Activated naive CD8-positive, alpha-beta T cell treated with anti-CD3 and anti-CD28 coated beads, Interleukin-2, amount 50 U/mL, for 24 hours (primary cell): ENCODE measurements around the gene EGLN1.
A peak's percentile ranks its signal among the peaks of the same experiment; 100 is the strongest.
"Not testable (repeated sequence)": the region's sequence is repeated elsewhere in the genome, so short reads cannot be mapped to it uniquely, and the experiment has no call there.

Source experiments
- ATAC-seq: fragments of 150-1000 bp; cut with Tn5 transposase; one replicate; pipeline ENCODE4 v1.10.0; 2021
- DNase-seq: peaks from one replicate; pipeline ENCODE4 v3.0.0; 2021
- H3K27ac Mint-ChIP-seq: one replicate; pipeline ENCODE4 v1.8.0; 2021; ENCODE audit warnings: mild to moderate bottlenecking, mixed read lengths
- H3K27me3 Mint-ChIP-seq: one replicate; pipeline ENCODE4 v1.8.0; 2021; ENCODE audit warnings: mixed read lengths
- H3K36me3 Mint-ChIP-seq: one replicate; pipeline ENCODE4 v1.8.0; 2021; ENCODE audit warnings: low read depth, mixed read lengths
- H3K4me1 Mint-ChIP-seq: one replicate; pipeline ENCODE4 v1.8.0; 2021; ENCODE audit warnings: mixed read lengths
- H3K4me3 Mint-ChIP-seq: one replicate; pipeline ENCODE4 v1.8.0; 2021; ENCODE audit warnings: mild to moderate bottlenecking, moderate library complexity, mixed read lengths
- H3K9me3 Mint-ChIP-seq: one replicate; pipeline ENCODE4 v1.8.0; 2021; ENCODE audit warnings: mixed read lengths

Gene EGLN1

GRCh38 chr1:231431665-231432415 lies 9.8 kb upstream of the EGLN1 start:
- Mint-ChIP-seq H3K9me3 (no peaks in the 10 kb centered on the region), H3K27me3 (peaks cover 23% of the 10 kb centered on the region), H3K36me3 (no peaks in the 10 kb centered on the region), H3K4me1 (no peaks in the 10 kb centered on the region), H3K4me3 (no peak overlapping the region), H3K27ac (no peak overlapping the region)
- no peak for DNase-seq
- ATAC-seq = no peak

GRCh38 chr1:231430678-231431352 lies 8.7 kb upstream of the EGLN1 start:
- H3K4me1 Mint-ChIP-seq, ATAC-seq, DNase-seq, H3K27ac Mint-ChIP-seq, H3K9me3 Mint-ChIP-seq, H3K4me3 Mint-ChIP-seq, H3K36me3 Mint-ChIP-seq: not testable (repeated sequence)
- H3K27me3 Mint-ChIP-seq = peaks cover 20% of the 10 kb centered on the region

- Mint-ChIP-seq H3K27me3 (peaks cover 19% of the 10 kb centered on the region), H3K4me1 (no peaks in the 10 kb centered on the region), H3K27ac (no peak overlapping the region), H3K36me3 (no peaks in the 10 kb centered on the region), H3K9me3 (no peaks in the 10 kb centered on the region), H3K4me3 (no peak overlapping the region)
- DNase-seq = no peak
- ATAC-seq = no peak
These were observed 6.3 kb upstream of the EGLN1 start for GRCh38 chr1:231428377-231428776.

DNA sequence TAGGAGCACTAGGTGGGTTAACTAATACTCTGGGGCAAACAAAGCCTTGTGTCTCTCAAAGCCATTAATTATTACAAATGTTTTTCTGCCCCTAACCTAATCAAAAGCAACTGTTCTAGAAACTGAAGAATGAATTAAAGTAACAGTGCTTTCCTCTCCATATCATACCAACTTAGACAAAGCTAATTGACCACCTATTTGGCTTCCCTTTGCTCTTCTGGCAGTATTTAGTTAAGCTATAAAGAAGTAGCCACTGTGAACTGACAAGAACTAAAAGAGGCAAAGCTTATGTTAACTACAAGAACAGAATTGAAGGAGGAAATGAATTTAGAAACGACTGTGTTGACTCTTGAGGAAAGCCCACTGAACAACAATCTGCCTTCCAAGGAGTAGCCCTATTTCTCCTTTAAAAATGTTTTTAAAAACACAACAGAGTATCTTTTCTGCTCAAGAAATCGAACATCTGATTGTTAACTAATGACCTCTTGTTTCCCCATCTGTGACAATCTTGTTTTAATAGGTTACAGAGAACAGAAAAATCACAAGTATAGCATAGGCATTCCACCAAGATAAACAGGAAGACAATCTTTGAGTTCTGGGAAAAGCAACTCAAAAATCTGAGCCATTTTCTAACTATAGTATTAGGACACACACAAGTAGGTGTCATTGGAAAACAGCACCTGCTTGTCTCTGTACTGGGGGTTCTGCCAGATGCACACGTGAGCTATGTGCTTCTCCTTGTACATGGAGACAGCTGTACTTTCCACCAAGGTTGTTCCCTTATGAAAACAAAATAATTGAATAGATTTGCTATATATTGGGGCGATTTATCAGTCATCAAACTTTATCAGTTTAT lies 3.1 kb upstream of the EGLN1 start:
- Mint-ChIP-seq H3K27me3 (peaks cover 13% of the 10 kb centered on the region), H3K27ac (no peak overlapping the region), H3K36me3 (no peaks in the 10 kb centered on the region), H3K4me3 (no peak overlapping the region), H3K4me1 (peaks cover 11% of the 10 kb centered on the region), H3K9me3 (no peaks in the 10 kb centered on the region)
- no peak for ATAC-seq
- DNase-seq = no peak

- Mint-ChIP-seq H3K27ac (no peak overlapping the region), H3K27me3 (peaks cover 11% of the 10 kb centered on the region), H3K4me3 (no peak overlapping the region), H3K9me3 (no peaks in the 10 kb centered on the region), H3K4me1 (peaks cover 27% of the 10 kb centered on the region), H3K36me3 (peaks cover 12% of the 10 kb centered on the region)
- no peak for ATAC-seq
- no peak for DNase-seq
These were observed 1.6 kb upstream of the EGLN1 start for GRCh38 chr1:231423648-231424047.

DNA sequence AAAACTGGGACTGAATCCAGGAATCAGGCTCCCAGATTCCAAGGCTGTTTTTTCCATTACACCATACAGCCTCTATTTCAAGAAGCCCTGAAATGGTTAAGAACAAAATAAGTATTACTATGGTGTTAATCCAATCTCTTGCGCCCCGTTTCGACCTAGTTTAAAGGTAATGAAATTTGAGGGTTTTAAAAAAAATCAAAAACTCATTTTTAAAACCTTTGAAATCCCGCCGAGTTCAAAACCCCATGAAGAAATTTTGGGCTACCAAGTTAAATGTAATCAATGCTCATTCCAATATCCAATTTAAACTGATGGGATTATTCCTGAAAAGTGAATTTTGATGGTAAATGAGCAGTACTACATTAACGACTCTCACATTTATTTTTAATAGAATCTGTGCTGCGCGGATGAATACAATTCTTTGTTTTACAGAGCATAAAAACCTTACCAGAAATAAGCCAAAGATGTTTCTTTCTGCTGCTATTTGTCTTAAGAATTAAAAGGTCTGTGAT lies 767 bp upstream of the EGLN1 start:
- peaks cover 34% of the 10 kb centered on the region for H3K4me1 Mint-ChIP-seq
- H3K27ac Mint-ChIP-seq = peak overlapping the region; percentile 82
- peaks cover 20% of the 10 kb centered on the region for H3K36me3 Mint-ChIP-seq
- no peaks in the 10 kb centered on the region for H3K9me3 Mint-ChIP-seq
- peaks cover 8% of the 10 kb centered on the region for H3K27me3 Mint-ChIP-seq
- peak overlapping the region; percentile 80 for H3K4me3 Mint-ChIP-seq
- DNase-seq (no peak), ATAC-seq (no peak)

GRCh38 chr1:231421546-231421970 lies 529 bp downstream of the EGLN1 start:
- DNase-seq (peak; percentile 47), ATAC-seq (peak; percentile 22)
- no peaks in the 10 kb centered on the region for H3K9me3 Mint-ChIP-seq
- peaks cover 7% of the 10 kb centered on the region for H3K27me3 Mint-ChIP-seq
- H3K27ac Mint-ChIP-seq = no peak overlapping the region
- H3K36me3 Mint-ChIP-seq = peaks cover 28% of the 10 kb centered on the region
- peaks cover 47% of the 10 kb centered on the region for H3K4me1 Mint-ChIP-seq
- peak overlapping the region; percentile 75 for H3K4me3 Mint-ChIP-seq

- H3K9me3 Mint-ChIP-seq = no peaks in the 10 kb centered on the region
- peaks cover 52% of the 10 kb centered on the region for H3K4me1 Mint-ChIP-seq
- peaks cover 3% of the 10 kb centered on the region for H3K27me3 Mint-ChIP-seq
- peaks cover 28% of the 10 kb centered on the region for H3K36me3 Mint-ChIP-seq
- H3K27ac Mint-ChIP-seq = peak overlapping the region; percentile 88
- DNase-seq = peak; percentile 48
- H3K4me3 Mint-ChIP-seq = peak overlapping the region; percentile 98
- ATAC-seq = no peak
These were observed 1.0 kb downstream of the EGLN1 start for GRCh38 chr1:231420959-231421545.

GRCh38 chr1:231420299-231420958 lies 1.7 kb downstream of the EGLN1 start:
- H3K27ac Mint-ChIP-seq = peak overlapping the region; percentile 88
- H3K27me3 Mint-ChIP-seq = peaks cover 3% of the 10 kb centered on the region
- peaks cover 54% of the 10 kb centered on the region for H3K4me1 Mint-ChIP-seq
- peaks cover 28% of the 10 kb centered on the region for H3K36me3 Mint-ChIP-seq
- no peaks in the 10 kb centered on the region for H3K9me3 Mint-ChIP-seq
- H3K4me3 Mint-ChIP-seq = peak overlapping the region; percentile 98
- ATAC-seq = no peak
- no peak for DNase-seq

DNA sequence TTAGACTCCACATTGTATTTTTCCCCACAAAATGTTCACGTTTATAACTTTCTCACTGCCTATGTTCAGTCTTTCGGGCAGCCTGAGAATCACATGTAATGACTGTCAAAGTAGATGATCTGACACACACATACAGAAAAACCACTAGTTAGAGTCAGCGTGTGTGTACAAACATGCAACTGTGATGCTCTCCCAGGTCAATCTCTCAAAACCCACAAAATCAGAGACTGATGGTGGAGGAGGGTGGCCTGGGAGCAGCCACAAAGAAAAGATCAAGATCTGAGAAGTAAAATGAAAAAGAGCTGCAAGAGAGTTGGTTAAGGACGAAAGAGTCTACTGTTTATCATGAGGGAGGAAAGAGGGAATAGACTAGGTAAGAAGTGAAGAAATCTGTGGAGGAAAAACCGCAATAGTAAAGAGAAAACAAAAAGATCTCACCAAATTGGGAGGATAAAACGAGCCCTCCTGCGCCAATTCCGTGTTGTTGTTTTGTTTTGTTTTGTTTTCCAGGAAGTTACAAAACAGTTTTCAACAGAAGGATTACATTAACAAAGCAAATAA lies 2.3 kb downstream of the EGLN1 start:
- peaks cover 58% of the 10 kb centered on the region for H3K4me1 Mint-ChIP-seq
- no peak for ATAC-seq
- H3K27ac Mint-ChIP-seq = peak overlapping the region; percentile 88
- H3K27me3 Mint-ChIP-seq = peaks cover 3% of the 10 kb centered on the region
- peaks cover 28% of the 10 kb centered on the region for H3K36me3 Mint-ChIP-seq
- H3K9me3 Mint-ChIP-seq = no peaks in the 10 kb centered on the region
- DNase-seq = no peak
- peak overlapping the region; percentile 98 for H3K4me3 Mint-ChIP-seq

DNA sequence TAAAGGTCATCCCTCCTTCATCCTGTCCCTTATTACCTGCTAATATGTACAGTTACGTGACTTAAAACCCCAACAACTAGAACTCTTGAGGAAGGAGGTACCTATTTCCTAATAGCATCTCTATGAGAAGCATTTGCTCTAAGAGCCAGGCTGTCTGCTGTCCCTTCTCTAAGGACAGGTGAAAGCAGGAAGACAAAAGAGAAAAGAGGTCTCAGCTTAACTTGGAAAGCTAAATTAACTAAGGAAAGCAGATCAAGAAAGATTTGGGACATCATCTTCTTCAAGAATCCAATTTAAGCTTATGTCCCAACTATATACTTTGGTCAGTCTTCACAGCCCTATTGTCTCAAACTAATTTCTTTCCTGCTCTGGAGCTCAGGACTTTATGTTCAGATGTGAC lies 2.9 kb downstream of the EGLN1 start:
- H3K4me3 Mint-ChIP-seq = peak overlapping the region; percentile 98
- H3K9me3 Mint-ChIP-seq = no peaks in the 10 kb centered on the region
- no peak overlapping the region for H3K27ac Mint-ChIP-seq
- H3K36me3 Mint-ChIP-seq = peaks cover 30% of the 10 kb centered on the region
- H3K27me3 Mint-ChIP-seq = peaks cover 2% of the 10 kb centered on the region
- ATAC-seq (no peak), DNase-seq (no peak)
- peaks cover 61% of the 10 kb centered on the region for H3K4me1 Mint-ChIP-seq

GRCh38 chr1:231418741-231419107 lies 3.4 kb downstream of the EGLN1 start:
- peaks cover 33% of the 10 kb centered on the region for H3K36me3 Mint-ChIP-seq
- peaks cover 65% of the 10 kb centered on the region for H3K4me1 Mint-ChIP-seq
- no peaks in the 10 kb centered on the region for H3K27me3 Mint-ChIP-seq
- no peaks in the 10 kb centered on the region for H3K9me3 Mint-ChIP-seq
- peak overlapping the region; percentile 98 for H3K4me3 Mint-ChIP-seq
- DNase-seq (no peak), ATAC-seq (no peak)
- no peak overlapping the region for H3K27ac Mint-ChIP-seq

GRCh38 chr1:231418101-231418740 lies 3.9 kb downstream of the EGLN1 start:
- no peak for ATAC-seq

More at GRCh38 chr1:231418101-231418740, 3.9 kb downstream of the EGLN1 start:
- Mint-ChIP-seq H3K27me3 (no peaks in the 10 kb centered on the region), H3K36me3 (peaks cover 38% of the 10 kb centered on the region), H3K4me3 (peak overlapping the region; percentile 98), H3K4me1 (peaks cover 70% of the 10 kb centered on the region), H3K27ac (no peak overlapping the region), H3K9me3 (no peaks in the 10 kb centered on the region)
- DNase-seq = no peak
